Thoracic aorta (tissue), 2 donors: ENCODE measurements around the gene C3orf22. TPM values are rescaled to one million over a fixed set of nuclear protein-coding genes. Genes with fewer than 3 reads are reported as not detected.

ENCODE experiments used
- ATAC-seq: fragments of 150-250 bp; one replicate; pipeline ENCODE4 v1.8.0; 2017; ENCODE audit warnings: low read depth; ENCODE audit not compliant: insufficient number of reproducible peaks, low FRiP score
- DNase-seq: peaks from one replicate; pipeline ENCODE4 v3.0.0-alpha.2; 2020; ENCODE audit warnings: low spot score
- H3K27ac ChIP-seq, 2 donors: fragments of 200-600 bp; sonication (generic); 1 replicate in 1 of 2; 2 replicates in 1 of 2; pipeline ENCODE4 v1.5.1; 2016; ENCODE audit warnings: mild to moderate bottlenecking in 2 of 2, moderate library complexity in 2 of 2
- H3K27me3 ChIP-seq: fragments of 200-600 bp; sonication (generic); replicated peaks from 2 replicates; pipeline ENCODE4 v1.6.0; 2016; ENCODE audit warnings: mild to moderate bottlenecking; ENCODE audit not compliant: insufficient read depth
- H3K36me3 ChIP-seq: fragments of 200-600 bp; sonication (generic); one replicate; pipeline ENCODE4 v1.5.1; 2016
- H3K4me1 ChIP-seq, 2 donors: fragments of 200-600 bp; sonication (generic); 1 replicate in 1 of 2; 2 replicates in 1 of 2; pipeline versions ENCODE4 v1.5.1 to v1.6.0; 2016; ENCODE audit warnings: low read depth in 2 of 2, mild to moderate bottlenecking in 1 of 2; ENCODE audit not compliant: control insufficient read depth in 1 of 2
- H3K4me3 ChIP-seq: fragments of 200-600 bp; sonication (generic); 2 replicates; pipeline ENCODE4 v1.5.1; 2016; ENCODE audit warnings: mild to moderate bottlenecking
- H3K9me3 ChIP-seq: fragments of 200-600 bp; sonication (generic); 2 replicates; pipeline ENCODE4 v1.5.1; 2016
- total RNA-seq, 2 donors: library from RNA; depleted of rRNA; stranded (reverse); fragments of >200 nt; gene quantifications; one replicate each; pipeline versions ENCODE4 v1.1.0 to v1.2.3, GENCODE V29; 2016
- TF ChIP-seq, protein P1 (sequence below): fragments of 200-600 bp; sonication (generic); IDR thresholded peaks from one replicate; pipeline ENCODE4 v1.5.1; 2019; ENCODE audit warnings: antibody characterized with exemption

The C3orf22 gene
- total RNA-seq, 2 donors from 2014 or later = not detected

DNA sequence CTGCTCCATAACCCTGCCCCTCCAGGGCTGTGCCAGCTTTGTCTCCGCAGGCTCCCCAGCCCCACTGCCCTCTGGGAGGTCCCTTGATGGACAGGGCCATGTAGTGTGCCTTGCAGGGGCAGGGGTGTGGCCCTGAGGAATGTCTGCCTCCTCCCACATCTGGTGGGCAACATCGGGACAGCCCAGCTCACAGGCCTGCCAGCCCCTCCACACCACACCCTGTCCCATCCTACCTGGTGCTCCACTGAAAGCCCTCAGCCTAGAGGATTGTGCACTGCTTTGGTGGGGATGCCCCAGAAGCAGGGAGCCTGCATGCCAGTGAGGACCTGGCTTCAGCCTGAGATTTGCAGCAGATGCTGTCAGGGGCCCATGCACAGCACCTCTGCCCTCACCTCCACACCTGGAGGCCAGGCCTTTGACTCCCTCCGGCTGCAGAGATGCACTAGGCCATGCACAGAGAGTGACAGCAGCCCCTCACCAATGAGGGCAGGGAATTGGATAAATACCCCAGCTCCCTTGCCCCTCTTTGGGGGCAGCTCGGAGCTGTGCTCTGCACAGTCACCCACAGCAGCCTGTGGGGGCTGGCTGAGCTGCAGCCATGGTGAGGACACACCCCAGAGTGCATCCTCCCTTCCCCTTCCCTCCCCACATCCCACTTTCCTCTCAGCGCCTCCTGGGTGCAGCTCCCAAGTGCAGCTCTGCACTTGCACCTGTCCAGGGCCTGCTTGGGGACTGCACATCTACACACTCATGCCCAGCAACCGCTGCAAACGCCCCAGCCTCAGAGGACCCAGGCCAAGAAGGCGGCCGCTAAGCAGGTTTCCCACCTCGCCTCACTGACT is 2.7 kb downstream of the C3orf22 start:
- H3K4me1 ChIP-seq = no peaks in the 10 kb centered on the region
- DNase-seq (no peak), ATAC-seq (no peak)
- no peaks in the 10 kb centered on the region for H3K9me3 ChIP-seq
- no peak overlapping the region for H3K27ac ChIP-seq
- no peak overlapping the region for H3K4me3 ChIP-seq
- TF ChIP-seq, protein P1, sequence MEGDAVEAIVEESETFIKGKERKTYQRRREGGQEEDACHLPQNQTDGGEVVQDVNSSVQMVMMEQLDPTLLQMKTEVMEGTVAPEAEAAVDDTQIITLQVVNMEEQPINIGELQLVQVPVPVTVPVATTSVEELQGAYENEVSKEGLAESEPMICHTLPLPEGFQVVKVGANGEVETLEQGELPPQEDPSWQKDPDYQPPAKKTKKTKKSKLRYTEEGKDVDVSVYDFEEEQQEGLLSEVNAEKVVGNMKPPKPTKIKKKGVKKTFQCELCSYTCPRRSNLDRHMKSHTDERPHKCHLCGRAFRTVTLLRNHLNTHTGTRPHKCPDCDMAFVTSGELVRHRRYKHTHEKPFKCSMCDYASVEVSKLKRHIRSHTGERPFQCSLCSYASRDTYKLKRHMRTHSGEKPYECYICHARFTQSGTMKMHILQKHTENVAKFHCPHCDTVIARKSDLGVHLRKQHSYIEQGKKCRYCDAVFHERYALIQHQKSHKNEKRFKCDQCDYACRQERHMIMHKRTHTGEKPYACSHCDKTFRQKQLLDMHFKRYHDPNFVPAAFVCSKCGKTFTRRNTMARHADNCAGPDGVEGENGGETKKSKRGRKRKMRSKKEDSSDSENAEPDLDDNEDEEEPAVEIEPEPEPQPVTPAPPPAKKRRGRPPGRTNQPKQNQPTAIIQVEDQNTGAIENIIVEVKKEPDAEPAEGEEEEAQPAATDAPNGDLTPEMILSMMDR = no peak
- H3K27me3 ChIP-seq = no peaks in the 10 kb centered on the region
- H3K36me3 ChIP-seq = no peaks in the 10 kb centered on the region

DNA sequence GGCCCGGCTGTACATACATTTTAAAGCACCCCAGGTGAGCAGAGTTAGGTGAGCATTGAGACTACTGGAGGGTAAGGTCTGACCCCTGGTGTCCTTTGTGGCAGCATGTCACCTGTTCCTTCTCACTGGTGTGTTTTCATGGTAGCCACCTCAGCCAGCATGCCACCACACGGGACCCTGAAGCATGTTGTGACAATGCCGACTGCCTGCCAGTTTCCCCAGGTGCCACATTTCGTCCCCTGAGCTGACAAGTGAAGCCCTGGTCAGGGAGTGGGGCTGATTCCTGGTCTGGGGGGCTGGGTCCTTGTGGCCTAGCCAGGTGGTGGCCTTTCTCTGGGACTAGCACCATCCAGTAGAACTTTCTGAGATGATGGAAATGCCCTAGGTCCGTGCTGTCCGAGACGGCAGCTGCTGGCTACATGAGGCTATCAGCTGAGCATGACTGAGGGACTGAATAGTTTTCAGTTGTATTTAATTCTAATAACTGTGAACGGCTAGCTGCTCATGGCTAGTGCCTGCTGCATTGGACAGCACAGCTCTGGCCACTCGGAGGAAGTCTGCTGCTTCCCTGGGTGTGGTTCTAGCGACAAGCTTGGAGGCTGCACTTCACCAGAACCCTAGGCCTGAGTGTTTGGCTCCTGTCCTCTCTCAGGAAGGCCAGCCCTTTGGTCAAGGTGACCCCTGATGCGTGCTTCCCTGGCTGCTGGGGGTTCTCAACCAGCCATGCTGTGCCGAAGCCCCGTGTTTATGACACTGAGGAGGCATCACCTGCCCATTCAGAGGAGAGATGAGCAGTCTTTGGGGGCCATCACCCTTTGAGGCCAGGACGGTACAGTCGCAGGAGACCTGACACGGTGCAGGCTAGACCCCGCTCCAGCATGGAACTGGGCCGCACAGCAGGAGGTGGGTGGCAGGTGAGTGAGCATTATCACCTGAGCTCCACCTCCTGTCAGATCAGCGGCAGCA is 3.9 kb downstream of the C3orf22 start:
- no peak for ATAC-seq
- TF ChIP-seq, protein P1 = no peak
- no peak for DNase-seq
- Histone ChIP-seq H3K4me1 (no peaks in the 10 kb centered on the region), H3K27ac (no peak overlapping the region), H3K9me3 (no peaks in the 10 kb centered on the region), H3K4me3 (no peak overlapping the region), H3K27me3 (no peaks in the 10 kb centered on the region), H3K36me3 (no peaks in the 10 kb centered on the region)

DNA sequence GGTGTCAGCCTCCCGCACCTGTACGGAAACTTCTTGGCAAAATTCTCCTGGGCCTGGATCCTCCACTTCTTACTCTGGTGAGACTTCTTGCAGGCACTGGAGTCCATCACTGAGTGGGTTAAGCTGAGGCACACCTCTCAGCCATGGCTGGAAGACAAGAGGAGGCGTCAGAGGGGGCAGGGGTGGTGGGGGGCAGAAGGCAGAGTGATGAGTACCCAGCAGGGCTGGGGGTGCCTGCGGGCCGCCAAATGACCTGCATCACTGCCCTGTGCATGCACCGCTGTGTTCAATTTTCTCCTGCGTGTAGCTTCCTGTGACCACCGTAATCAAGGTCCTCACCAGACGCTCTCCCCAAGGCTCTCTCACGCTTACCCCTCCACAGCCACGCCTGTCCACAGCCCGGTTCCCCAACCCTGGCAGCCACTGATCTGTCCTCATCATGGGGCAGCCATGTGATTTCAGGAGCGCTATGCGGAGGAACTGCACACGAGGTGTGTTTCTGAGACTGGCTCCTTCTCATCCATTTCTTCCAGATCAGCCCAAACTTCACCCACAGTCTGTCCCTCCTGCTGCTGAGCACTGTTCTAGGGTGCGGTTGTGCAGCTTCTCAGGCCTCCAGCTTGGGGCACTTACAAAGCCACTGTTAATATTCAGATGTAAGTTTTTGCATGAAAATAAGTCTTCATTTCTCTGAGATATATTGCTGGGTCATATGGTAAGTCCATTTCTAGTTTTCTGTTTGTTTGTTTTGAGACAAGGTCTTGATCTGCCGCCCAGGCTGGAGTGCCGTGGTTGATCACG is 5.2 kb downstream of the C3orf22 start:
- TF ChIP-seq, protein P1 = no peak
- ATAC-seq = no peak
- Histone ChIP-seq H3K36me3 (no peaks in the 10 kb centered on the region), H3K4me1 (no peaks in the 10 kb centered on the region), H3K27me3 (no peaks in the 10 kb centered on the region), H3K9me3 (no peaks in the 10 kb centered on the region), H3K27ac (no peak overlapping the region), H3K4me3 (no peak overlapping the region)
- no peak for DNase-seq

DNA sequence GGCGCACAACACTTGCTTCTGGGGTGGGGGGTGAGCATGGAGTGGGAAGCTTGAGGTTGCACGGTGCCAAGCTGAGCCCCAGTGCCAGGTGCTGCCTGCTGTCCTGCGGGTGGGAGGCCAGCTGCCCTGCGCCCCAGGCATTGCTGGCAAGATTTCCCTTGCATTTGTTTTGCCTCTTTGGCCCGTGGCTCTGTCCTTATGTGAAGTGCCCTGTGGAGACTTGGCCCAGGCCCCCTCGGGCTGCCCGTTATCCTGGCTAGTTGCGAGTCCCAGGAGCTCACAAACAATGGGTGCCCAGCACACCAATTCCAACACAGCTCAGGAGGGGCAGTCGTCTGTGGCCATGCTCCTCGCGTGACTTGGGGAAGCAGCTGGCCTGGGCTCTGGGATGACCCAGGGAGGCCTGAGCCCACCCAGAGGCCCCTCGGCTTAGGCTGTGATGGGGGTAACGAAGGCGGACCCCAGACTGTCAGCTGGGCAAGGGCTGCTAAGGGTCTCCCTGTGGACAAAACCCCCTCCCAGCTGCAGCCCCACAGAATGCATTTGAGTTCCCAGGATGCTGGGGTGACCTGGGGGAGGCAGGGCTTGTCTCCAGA is 5.9 kb downstream of the C3orf22 start:
- Histone ChIP-seq H3K27ac (no peak overlapping the region), H3K9me3 (no peaks in the 10 kb centered on the region), H3K4me1 (no peaks in the 10 kb centered on the region), H3K27me3 (no peaks in the 10 kb centered on the region), H3K4me3 (no peak overlapping the region), H3K36me3 (no peaks in the 10 kb centered on the region)
- DNase-seq (no peak), ATAC-seq (no peak)
- TF ChIP-seq, protein P1 = no peak
